HepG2 (cell line): ENCODE results near the gene CSNK1G1.

Source experiments
- KAT2B ChIP-seq: fragments of 150-350 bp; IDR thresholded peaks from 2 replicates; pipeline ENCODE4 v1.6.1; 2014; ENCODE audit warnings: low read depth, low read length, borderline replicate concordance
- KLF12 ChIP-seq: sonication (generic); formaldehyde crosslinking; IDR thresholded peaks from 2 replicates; pipeline ENCODE4 v1.4.0; 2020; ENCODE audit warnings: missing genetic modification reagents, borderline replicate concordance
- NFYB ChIP-seq: sonication (generic); formaldehyde crosslinking; IDR thresholded peaks from 2 replicates; pipeline ENCODE4 v1.4.0; 2020; ENCODE audit warnings: missing genetic modification reagents
- POLR2AphosphoS5 ChIP-seq: IDR thresholded peaks from 2 replicates; pipeline ENCODE4 v1.6.1; 2012; ENCODE audit warnings: low read depth, low read length
- RFXAP ChIP-seq: sonication (generic); formaldehyde crosslinking; IDR thresholded peaks from 2 replicates; pipeline ENCODE4 v1.4.0; 2020; ENCODE audit warnings: missing genetic modification reagents, borderline replicate concordance
- SUZ12 ChIP-seq: fragments of 150-350 bp; IDR thresholded peaks from 2 replicates; pipeline ENCODE4 v1.6.1; 2014; ENCODE audit warnings: low read depth, low read length
- ZKSCAN1 ChIP-seq: fragments of 150-350 bp; IDR thresholded peaks from 2 replicates; pipeline ENCODE4 v1.6.1; 2014; ENCODE audit warnings: low read length
- ZNF256 ChIP-seq: sonication (generic); formaldehyde crosslinking; conservative IDR thresholded peaks from 2 replicates; pipeline ENCODE4 v1.4.0; 2020; ENCODE audit warnings: missing genetic modification reagents
- ZSCAN29 ChIP-seq: sonication (generic); formaldehyde crosslinking; conservative IDR thresholded peaks from 2 replicates; pipeline ENCODE4 v1.4.0; 2020; ENCODE audit warnings: mild to moderate bottlenecking, missing genetic modification reagents
- TF ChIP-seq, protein P1 (sequence below): sonication (generic); formaldehyde crosslinking; IDR thresholded peaks from 2 replicates; pipeline ENCODE4 v1.4.0; 2020; ENCODE audit warnings: missing genetic modification reagents

DNA sequence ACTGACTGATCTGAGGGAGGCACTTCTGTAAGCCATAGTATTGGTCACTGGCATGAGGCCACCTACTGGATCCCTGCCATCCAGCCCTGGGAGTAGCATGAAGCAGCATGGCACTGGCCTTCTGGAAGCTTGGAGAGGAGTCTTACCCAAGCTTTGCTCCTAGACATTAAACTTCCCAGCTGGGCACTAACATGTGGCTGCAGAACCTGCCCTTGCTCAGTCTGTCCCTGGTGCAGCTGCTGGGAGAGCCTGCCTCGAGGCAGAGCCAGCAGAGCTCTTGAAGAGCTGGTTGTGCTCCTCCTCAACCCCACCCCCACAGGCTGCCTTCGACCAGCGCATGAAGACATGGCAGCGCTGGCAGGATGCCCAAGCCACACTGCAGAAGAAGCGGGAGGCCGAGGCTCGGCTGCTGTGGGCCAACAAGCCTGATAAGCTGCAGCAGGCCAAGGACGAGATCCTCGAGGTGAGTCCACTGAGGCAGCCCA is 221.6 kb downstream of the CSNK1G1 start:
- no peak for TF ChIP-seq KAT2B
- TF ChIP-seq, protein P1, sequence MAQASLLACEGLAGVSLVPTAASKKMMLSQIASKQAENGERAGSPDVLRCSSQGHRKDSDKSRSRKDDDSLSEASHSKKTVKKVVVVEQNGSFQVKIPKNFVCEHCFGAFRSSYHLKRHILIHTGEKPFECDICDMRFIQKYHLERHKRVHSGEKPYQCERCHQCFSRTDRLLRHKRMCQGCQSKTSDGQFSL (CRISPR knock-in tag): no peak
- TF ChIP-seq ZNF256 (CRISPR knock-in tag): no peak
- no peak for TF ChIP-seq SUZ12
- TF ChIP-seq ZSCAN29 (CRISPR knock-in tag): no peak
- TF ChIP-seq RFXAP: no peak
- TF ChIP-seq ZKSCAN1: no peak
- TF ChIP-seq POLR2AphosphoS5: no peak
- no peak for TF ChIP-seq KLF12 (CRISPR knock-in tag)
- no peak for TF ChIP-seq NFYB (CRISPR knock-in tag)
